Endothelial cell of umbilical vein (primary cell): Measurements from ENCODE around the gene SEMA4D.

Experiments used
- CTCF ChIP-seq, 2 donors: IDR thresholded peaks; 1 replicate in 1 of 2; 2 replicates in 1 of 2; pipeline ENCODE4 v1.5.1; 2011; ENCODE audit warnings: low read length in 2 of 2, mild to moderate bottlenecking in 2 of 2, moderate library complexity in 2 of 2, control low read depth in 1 of 2, inconsistent platforms in 1 of 2, low read depth in 1 of 2; ENCODE audit not compliant: insufficient read depth in 1 of 2; ENCODE audit errors: extremely low read depth in 1 of 2
- EZH2 ChIP-seq: IDR thresholded peaks from 2 replicates; pipeline ENCODE4 v1.6.1; 2012; ENCODE audit warnings: borderline replicate concordance, low read depth, mild to moderate bottlenecking, moderate library complexity, low read length, inconsistent platforms; ENCODE audit not compliant: severe bottlenecking
- JUN ChIP-seq: IDR thresholded peaks from 2 replicates; pipeline ENCODE4 v1.6.1; 2011; ENCODE audit warnings: borderline replicate concordance, low read depth; ENCODE audit not compliant: insufficient read length, insufficient read depth
- MAX ChIP-seq: IDR thresholded peaks from 2 replicates; pipeline ENCODE4 v1.6.1; 2011; ENCODE audit not compliant: insufficient read depth, insufficient read length
- POLR2A ChIP-seq: IDR thresholded peaks from 2 replicates; pipeline ENCODE4 v1.6.1; 2012; ENCODE audit warnings: low read depth, mild to moderate bottlenecking, control low read depth, low read length
- POLR2AphosphoS5 ChIP-seq: IDR thresholded peaks from 2 replicates; pipeline ENCODE4 v1.6.1; 2012; ENCODE audit warnings: low read depth, mild to moderate bottlenecking, control low read depth, low read length, moderate library complexity; ENCODE audit not compliant: insufficient read depth

GRCh38 chr9:89484475-89485404, 13.2 kb downstream of the SEMA4D start:
- TF ChIP-seq CTCF (IDR thresholded peaks at IDR 0.05; ENCODE audit: extremely low read depth in 1 of 2, insufficient read depth in 1 of 2, low read depth in 1 of 2, low read length in 2 of 2): no peak
- no peak for TF ChIP-seq MAX
- TF ChIP-seq EZH2: no peak
- TF ChIP-seq POLR2A: no peak
- no peak for TF ChIP-seq POLR2AphosphoS5
- no peak for TF ChIP-seq JUN
